Omental fat pad (tissue), 4 donors: ENCODE results near the gene MFAP5. TPM values are rescaled to one million over a fixed set of nuclear protein-coding genes. Genes with fewer than 3 reads are reported as not detected.

ENCODE experiments used
- ATAC-seq: fragments of 150-250 bp; one replicate; pipeline ENCODE4 v1.9.1; 2016; ENCODE audit warnings: mild to moderate bottlenecking, moderate library complexity; ENCODE audit not compliant: low FRiP score
- DNase-seq: peaks from one replicate; pipeline ENCODE4 v3.0.0-alpha.2; 2019; ENCODE audit warnings: low spot score
- total RNA-seq, 4 donors: library from RNA; depleted of rRNA; stranded (reverse); fragments of >200 nt; gene quantifications; one replicate each; pipeline ENCODE4 v1.1.0, GENCODE V29; 2016
- TF ChIP-seq, protein P1 (sequence below), 3 donors: fragments of 450-650 bp; IDR thresholded peaks; one replicate each; pipeline ENCODE4 v1.5.1; 2016 to 2017; ENCODE audit warnings: antibody characterized with exemption in 3 of 3, mild to moderate bottlenecking in 3 of 3, moderate library complexity in 2 of 3

The MFAP5 gene, protein sequence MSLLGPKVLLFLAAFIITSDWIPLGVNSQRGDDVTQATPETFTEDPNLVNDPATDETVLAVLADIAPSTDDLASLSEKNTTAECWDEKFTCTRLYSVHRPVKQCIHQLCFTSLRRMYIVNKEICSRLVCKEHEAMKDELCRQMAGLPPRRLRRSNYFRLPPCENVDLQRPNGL
- total RNA-seq, result 100 to 1,000 TPM in 2 of 4 donors, 10 to 100 TPM in 2; 34.5 to 793 (median 148) TPM

DNA sequence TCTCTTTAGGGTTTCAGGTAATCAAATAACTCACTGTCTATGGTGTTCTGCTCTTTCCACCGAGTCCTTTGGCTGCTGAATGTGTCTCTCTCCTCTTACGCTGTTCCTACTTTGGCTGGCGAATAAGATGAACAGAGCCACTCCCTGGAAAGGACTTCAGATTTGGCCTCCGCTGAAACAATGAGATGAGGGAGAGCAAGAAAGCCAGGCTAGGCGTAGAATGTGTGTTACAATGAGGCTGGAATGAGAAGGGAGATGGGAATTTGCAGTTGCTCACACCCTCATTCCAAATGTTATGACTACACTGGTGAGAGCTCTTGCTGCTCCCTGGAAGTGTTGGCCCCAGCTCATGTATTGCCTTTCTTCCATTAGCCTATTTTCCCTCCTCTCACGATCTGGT lies at the start of gene MFAP5:
MFAP5 (minus strand) TSS at position 234 of the 400 bp plus-strand sequence. CDS start 722 bp downstream, outside the sequence.
- ATAC-seq, result no peak
- TF ChIP-seq, protein P1, sequence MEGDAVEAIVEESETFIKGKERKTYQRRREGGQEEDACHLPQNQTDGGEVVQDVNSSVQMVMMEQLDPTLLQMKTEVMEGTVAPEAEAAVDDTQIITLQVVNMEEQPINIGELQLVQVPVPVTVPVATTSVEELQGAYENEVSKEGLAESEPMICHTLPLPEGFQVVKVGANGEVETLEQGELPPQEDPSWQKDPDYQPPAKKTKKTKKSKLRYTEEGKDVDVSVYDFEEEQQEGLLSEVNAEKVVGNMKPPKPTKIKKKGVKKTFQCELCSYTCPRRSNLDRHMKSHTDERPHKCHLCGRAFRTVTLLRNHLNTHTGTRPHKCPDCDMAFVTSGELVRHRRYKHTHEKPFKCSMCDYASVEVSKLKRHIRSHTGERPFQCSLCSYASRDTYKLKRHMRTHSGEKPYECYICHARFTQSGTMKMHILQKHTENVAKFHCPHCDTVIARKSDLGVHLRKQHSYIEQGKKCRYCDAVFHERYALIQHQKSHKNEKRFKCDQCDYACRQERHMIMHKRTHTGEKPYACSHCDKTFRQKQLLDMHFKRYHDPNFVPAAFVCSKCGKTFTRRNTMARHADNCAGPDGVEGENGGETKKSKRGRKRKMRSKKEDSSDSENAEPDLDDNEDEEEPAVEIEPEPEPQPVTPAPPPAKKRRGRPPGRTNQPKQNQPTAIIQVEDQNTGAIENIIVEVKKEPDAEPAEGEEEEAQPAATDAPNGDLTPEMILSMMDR (IDR thresholded peaks at IDR 0.05), result no peak
- DNase-seq, result no peak

DNA sequence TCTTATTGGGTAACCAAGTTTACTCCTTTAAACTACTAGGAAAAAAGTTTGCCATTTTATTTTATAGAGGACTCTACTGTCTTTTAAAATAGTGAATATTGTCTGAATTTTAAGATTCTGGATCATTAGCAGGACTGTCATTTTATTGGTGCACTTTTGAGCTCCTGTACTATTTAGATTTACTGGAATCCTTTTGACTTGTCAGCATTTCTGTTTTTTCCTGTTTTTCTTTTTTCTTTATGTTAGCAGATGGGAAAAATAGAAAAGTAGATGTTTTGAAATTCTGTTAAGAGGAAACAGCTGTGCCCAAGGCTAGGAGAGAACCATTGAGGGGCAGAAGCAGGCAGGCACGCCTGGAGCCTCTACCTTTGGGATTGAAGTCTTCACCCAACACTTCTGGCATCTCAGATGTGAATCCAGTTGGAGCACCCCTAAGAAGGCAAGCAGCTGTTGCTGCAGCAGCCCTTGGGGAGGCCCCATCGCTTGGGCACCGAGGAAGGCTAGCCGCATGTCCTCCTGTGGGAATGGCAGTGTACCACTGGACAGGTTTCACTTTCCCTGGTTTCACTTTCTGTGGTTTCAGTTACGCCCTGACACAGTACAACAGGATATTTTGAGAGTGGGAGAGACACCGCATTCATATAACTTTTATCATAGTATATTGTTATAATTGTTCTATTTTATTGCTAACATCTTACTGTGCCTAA lies 46.7 kb upstream of the MFAP5 start:
- DNase-seq (no peak), ATAC-seq (peak; percentile 68)
- TF ChIP-seq, protein P1 (IDR thresholded peaks at IDR 0.05), result no peak

DNA sequence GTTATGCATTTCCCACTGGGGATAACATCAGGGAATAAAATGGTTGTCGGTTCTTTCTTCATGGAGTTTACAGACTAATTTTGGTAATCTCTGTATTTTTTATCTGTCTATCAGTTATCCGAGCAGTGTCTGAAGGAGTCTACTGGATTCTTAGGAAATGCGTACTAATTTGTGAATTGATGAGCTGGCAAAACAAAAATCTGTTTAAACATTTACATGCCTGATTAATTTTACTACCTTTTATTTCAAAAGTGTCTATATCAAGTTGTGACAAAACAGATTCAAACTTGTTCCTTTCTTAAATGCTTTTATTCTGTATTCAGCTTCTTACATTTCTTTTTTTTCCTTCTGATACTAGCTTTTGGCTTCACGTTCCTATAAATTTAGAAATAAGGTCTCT lies 39.5 kb upstream of the MFAP5 start:
- DNase-seq, result no peak
- TF ChIP-seq, protein P1 (IDR thresholded peaks at IDR 0.05), result no peak
- ATAC-seq, result no peak

DNA sequence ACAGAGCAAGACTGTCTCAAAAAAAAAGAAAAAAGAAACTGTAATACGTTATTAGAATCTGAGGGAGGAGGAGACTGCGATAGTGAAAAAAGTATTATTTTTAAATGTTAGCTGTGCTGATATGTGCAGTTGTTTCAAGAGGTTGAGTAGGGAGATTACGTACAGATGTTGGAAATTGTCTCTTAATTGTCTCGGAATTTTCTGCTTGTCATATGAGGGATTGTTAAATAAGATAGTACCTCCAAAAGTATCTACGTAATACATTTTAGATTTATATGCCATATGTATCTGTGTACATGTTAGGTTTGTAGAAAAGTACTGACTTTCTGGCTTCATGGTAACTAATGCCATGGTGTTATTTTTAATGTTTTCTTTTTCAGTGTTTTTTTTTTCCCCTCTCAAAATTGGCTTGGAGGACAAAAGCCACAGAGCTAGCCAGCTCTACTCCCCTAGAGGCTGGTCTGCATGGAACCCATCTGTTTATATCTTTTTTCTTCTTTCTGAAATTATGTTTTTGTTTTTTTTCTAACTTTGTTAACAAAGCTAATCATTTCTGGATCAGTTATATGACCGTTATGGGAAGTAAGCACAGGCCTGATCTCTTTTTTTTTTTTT lies 38.5 kb upstream of the MFAP5 start:
- DNase-seq, result no peak
- TF ChIP-seq, protein P1 (IDR thresholded peaks at IDR 0.05), result no peak
- no peak for ATAC-seq

DNA sequence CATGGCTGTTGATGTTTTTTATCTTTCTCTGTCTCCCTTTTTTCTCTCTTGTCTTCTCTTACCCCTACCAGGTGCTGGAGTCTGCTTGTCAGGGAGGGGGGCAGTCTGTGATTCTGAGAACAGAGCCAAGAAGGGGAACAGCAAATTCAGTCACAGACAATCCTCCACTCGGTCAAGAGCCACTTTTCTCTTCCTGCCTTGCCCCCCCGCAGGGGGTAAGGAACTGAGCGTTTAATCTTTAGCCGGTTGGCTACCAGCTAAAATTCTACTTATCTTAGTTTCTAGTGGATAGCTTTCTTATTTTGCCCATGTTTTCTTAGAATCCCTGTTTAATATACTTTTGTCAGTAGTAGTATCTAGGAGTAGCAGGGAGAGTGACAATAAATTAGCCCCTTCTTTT lies 37.1 kb upstream of the MFAP5 start:
- no peak for DNase-seq
- no peak for ATAC-seq
- TF ChIP-seq, protein P1 (IDR thresholded peaks at IDR 0.05), result no peak

DNA sequence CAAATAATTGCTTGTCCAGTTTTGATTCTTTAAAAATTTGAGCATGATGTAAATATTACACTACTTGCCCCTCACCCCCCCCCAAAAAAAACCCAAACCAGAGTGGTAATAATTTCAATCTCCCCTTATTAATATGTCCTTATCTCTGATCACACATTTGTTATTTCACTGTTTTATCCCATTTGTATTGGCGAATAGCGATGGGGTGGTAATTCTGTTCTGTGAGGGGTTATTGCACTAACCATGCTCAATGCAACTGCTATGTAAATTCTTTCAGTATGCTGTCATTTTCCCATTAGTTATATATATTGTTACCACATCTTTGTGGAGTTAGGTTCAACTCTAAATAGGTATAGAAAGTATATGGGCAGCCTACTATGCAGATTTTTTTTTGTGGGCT lies 36.3 kb upstream of the MFAP5 start:
- TF ChIP-seq, protein P1 (IDR thresholded peaks at IDR 0.05), result no peak
- ATAC-seq, result no peak
- DNase-seq, result no peak
